Fibroblast of villous mesenchyme (primary cell): ENCODE data around the gene THSD4. TPM values are rescaled to one million over a fixed set of nuclear protein-coding genes. Genes with fewer than 3 reads are reported as not detected.
A peak's percentile ranks its signal among the peaks of the same experiment; 100 is the strongest.

Source experiments
- DNase-seq: peaks from one replicate; pipeline ENCODE4 v3.0.0-alpha.2; 2010; ENCODE audit warnings: low read depth
- H3K4me3 ChIP-seq: 2 replicates; pipeline ENCODE4 v1.5.1; 2011; ENCODE audit warnings: low read depth, mild to moderate bottlenecking, low read length
- CTCF ChIP-seq: IDR thresholded peaks from 2 replicates; pipeline ENCODE4 v1.5.1; 2012; ENCODE audit warnings: low read depth, mild to moderate bottlenecking, low read length; ENCODE audit not compliant: insufficient read depth
- total RNA-seq: library from RNA; depleted of rRNA; stranded (reverse); fragments of >200 nt; gene quantifications from 2 replicates; pipeline ENCODE4 v1.2.3, GENCODE V29; 2012

Gene THSD4
- total RNA-seq, 1 donor = 76.4 TPM

- H3K4me3 ChIP-seq = no peak overlapping the region
- no peak for TF ChIP-seq CTCF
- DNase-seq = no peak
Observed at GRCh38 chr15:71800190-71800589, 684.9 kb downstream of the THSD4 start.

GRCh38 chr15:71800835-71801745 lies 685.8 kb downstream of the THSD4 start:
- peak; percentile 89 for TF ChIP-seq CTCF
- DNase-seq = peak; percentile 85
- H3K4me3 ChIP-seq = no peak overlapping the region

GRCh38 chr15:71801935-71802655 lies 686.8 kb downstream of the THSD4 start:
- no peak for TF ChIP-seq CTCF
- H3K4me3 ChIP-seq = no peak overlapping the region
- no peak for DNase-seq

GRCh38 chr15:71802770-71803169 lies 687.5 kb downstream of the THSD4 start:
- peak; percentile 43 for TF ChIP-seq CTCF
- no peak for DNase-seq
- no peak overlapping the region for H3K4me3 ChIP-seq

- no peak for TF ChIP-seq CTCF
Observed at GRCh38 chr15:71804226-71804625, 689.0 kb downstream of the THSD4 start.

GRCh38 chr15:71804695-71805470 lies 689.6 kb downstream of the THSD4 start:
- peak; percentile 39 for DNase-seq
- TF ChIP-seq CTCF = no peak
- no peak overlapping the region for H3K4me3 ChIP-seq

More at GRCh38 chr15:71804226-71804625, 689.0 kb downstream of the THSD4 start:
- DNase-seq = no peak
- no peak overlapping the region for H3K4me3 ChIP-seq
